CD14-positive monocyte (primary cell): Measurements from ENCODE around the gene NACC1. TPM values are rescaled to one million over a fixed set of nuclear protein-coding genes. Genes with fewer than 3 reads are reported as not detected.

ENCODE experiments used
- DNase-seq, 3 donors: peaks; one replicate each; pipeline ENCODE4 v3.0.0-alpha.2; 2011 to 2022
- H2AFZ ChIP-seq: 2 replicates; pipeline ENCODE4 v1.6.0; 2012; ENCODE audit warnings: mild to moderate bottlenecking, low read depth, low read length, inconsistent platforms; ENCODE audit not compliant: insufficient read depth, poor library complexity, severe bottlenecking
- H3K27ac ChIP-seq, 2 donors: 1 replicate in 1 of 2; 2 replicates in 1 of 2; pipeline ENCODE4 v1.5.1; 2012 to 2013; ENCODE audit warnings: low read length in 2 of 2, control low read depth in 1 of 2, inconsistent platforms in 1 of 2, low read depth in 1 of 2, mild to moderate bottlenecking in 1 of 2
- H3K27me3 ChIP-seq, 2 donors: one replicate each; pipeline versions ENCODE4 v1.6.0 to v1.6.1; 2011 to 2013; ENCODE audit warnings: low read length in 2 of 2; ENCODE audit not compliant: control insufficient read depth in 2 of 2, insufficient read depth in 2 of 2
- H3K36me3 ChIP-seq, 2 donors: replicated peaks in 1 of 2; 1 replicate in 1 of 2; 2 replicates in 1 of 2; pipeline versions ENCODE4 v1.5.1 to v1.6.1; 2012 to 2013; ENCODE audit warnings: low read length in 2 of 2, control low read depth in 1 of 2, inconsistent platforms in 1 of 2, mild to moderate bottlenecking in 1 of 2; ENCODE audit not compliant: insufficient read depth in 2 of 2, control insufficient read depth in 1 of 2
- H3K4me1 ChIP-seq, 2 donors: 1 replicate in 1 of 2; 2 replicates in 1 of 2; pipeline versions ENCODE4 v1.5.1 to v1.6.1; 2012 to 2013; ENCODE audit warnings: low read length in 2 of 2, control low read depth in 1 of 2, inconsistent platforms in 1 of 2, mild to moderate bottlenecking in 1 of 2, moderate library complexity in 1 of 2; ENCODE audit not compliant: insufficient read depth in 2 of 2, control insufficient read depth in 1 of 2
- H3K4me2 ChIP-seq: replicated peaks from 2 replicates; pipeline ENCODE3; 2012; ENCODE audit warnings: low read length, moderate library complexity, mild to moderate bottlenecking; ENCODE audit not compliant: poor library complexity, severe bottlenecking; ENCODE audit errors: extremely low read depth
- H3K4me3 ChIP-seq, 3 experiments: fragments of 200-600 bp in 1 of 3; sonication (generic) in 1 of 3; replicated peaks in 1 of 3; 1 replicate in 2 of 3; 2 replicates in 1 of 3; pipeline ENCODE4 v1.5.1; 2011 to 2013; ENCODE audit warnings: low read length in 3 of 3, mild to moderate bottlenecking in 3 of 3, control low read depth in 2 of 3, low read depth in 2 of 3, inconsistent platforms in 1 of 3, moderate library complexity in 1 of 3
- H3K79me2 ChIP-seq: 2 replicates; pipeline ENCODE4 v1.6.0; 2012; ENCODE audit warnings: mild to moderate bottlenecking, control low read depth, inconsistent platforms, low read length, moderate library complexity; ENCODE audit not compliant: insufficient read depth
- H3K9ac ChIP-seq: 2 replicates; pipeline ENCODE4 v1.6.0; 2017; ENCODE audit warnings: low read length, mild to moderate bottlenecking; ENCODE audit not compliant: insufficient read depth, poor library complexity, severe bottlenecking
- H3K9me3 ChIP-seq, 2 donors: replicated peaks in 1 of 2; 1 replicate in 1 of 2; 2 replicates in 1 of 2; pipeline versions ENCODE4 v1.5.1 to v1.6.1; 2012 to 2013; ENCODE audit warnings: low read length in 2 of 2, control low read depth in 1 of 2; ENCODE audit not compliant: control insufficient read depth in 1 of 2, insufficient read depth in 1 of 2
- H4K20me1 ChIP-seq: 2 replicates; pipeline ENCODE4 v1.6.0; 2012; ENCODE audit warnings: mild to moderate bottlenecking, low read length, control low read depth, moderate library complexity; ENCODE audit not compliant: insufficient read depth
- H3K27ac Mint-ChIP-seq, 7 donors: one replicate each; pipeline ENCODE4 v1.8.0; 2020; ENCODE audit warnings: mild to moderate bottlenecking in 7 of 7, mixed read lengths in 7 of 7, moderate library complexity in 6 of 7, inconsistent platforms in 2 of 7
- H3K27me3 Mint-ChIP-seq, 3 donors: one replicate each; pipeline ENCODE4 v1.8.0; 2021 to 2022; ENCODE audit warnings: low read depth in 3 of 3, mild to moderate bottlenecking in 3 of 3, mixed read lengths in 3 of 3, moderate library complexity in 3 of 3, inconsistent platforms in 1 of 3
- H3K36me3 Mint-ChIP-seq, 2 donors: one replicate each; pipeline ENCODE4 v1.8.0; 2020; ENCODE audit warnings: mixed read lengths in 2 of 2, inconsistent platforms in 1 of 2, mild to moderate bottlenecking in 1 of 2
- H3K4me1 Mint-ChIP-seq: one replicate; pipeline ENCODE4 v1.8.0; 2020; ENCODE audit warnings: mild to moderate bottlenecking, mixed read lengths
- H3K4me3 Mint-ChIP-seq, 2 donors: one replicate each; pipeline ENCODE4 v1.8.0; 2020; ENCODE audit warnings: mild to moderate bottlenecking in 2 of 2, mixed read lengths in 2 of 2, moderate library complexity in 1 of 2
- H3K9me3 Mint-ChIP-seq, 7 donors: one replicate each; pipeline ENCODE4 v1.8.0; 2020 to 2022; ENCODE audit warnings: mixed read lengths in 7 of 7, mild to moderate bottlenecking in 6 of 7, moderate library complexity in 6 of 7, inconsistent platforms in 2 of 7
- WGBS: methylation state at CpG from one replicate; pipeline ENCODE4 v1.1.5; 2013; ENCODE audit warnings: missing lambda C conversion rate; ENCODE audit not compliant: insufficient coverage; 5-methylcytosine and 5-hydroxymethylcytosine counted together
- intact Hi-C, 2 donors: fragments of 100-400 bp; cut with micrococcal nuclease; formaldehyde crosslinking; loops; one replicate each; pipeline versions ENCODE4 v1.15.0 to v1.15.1; 2023
- polyA plus RNA-seq, 3 donors: library from polyadenylated mRNA; depleted of rRNA in 1 of 3; unstranded in 2 of 3; stranded (reverse) in 1 of 3; fragments of 300-500 nt in 2 of 3; fragments of >200 nt in 1 of 3; fragmentation: Illumina TruSeq in 2 of 3; gene quantifications; 1 replicate in 2 of 3; 2 replicates in 1 of 3; pipeline ENCODE4 v1.2.3, GENCODE V29; 2012 to 2021
- TF ChIP-seq, protein P1 (sequence below): fragments of 200-600 bp; IDR thresholded peaks from one replicate; pipeline ENCODE4 v1.8.0; 2022; ENCODE audit warnings: antibody characterized with exemption, mild to moderate bottlenecking

Gene NACC1
- polyA plus RNA-seq, 3 donors = 1.1 to 20.1 (median 2.2) TPM

DNA sequence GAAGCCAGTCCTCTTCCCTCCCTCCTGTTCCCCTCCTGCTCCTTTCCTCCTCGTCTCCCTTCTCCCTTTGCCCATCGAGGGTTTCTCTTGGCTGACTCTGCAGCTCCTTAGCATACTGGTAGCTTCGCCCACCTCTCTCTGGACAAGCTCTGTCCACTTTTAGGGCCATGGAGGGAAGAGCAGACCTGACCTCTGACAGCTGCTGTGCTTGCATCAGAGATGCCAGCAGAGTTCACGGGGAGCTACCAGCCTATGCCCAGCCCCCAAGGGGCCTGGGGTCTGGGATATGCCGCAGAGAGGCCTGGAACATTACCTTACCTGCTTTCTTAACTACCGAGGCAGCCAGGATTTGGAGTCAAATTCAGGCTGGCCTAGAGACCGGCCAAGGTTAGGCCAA lies 35.1 kb upstream of the NACC1 start:
- H3K4me1 Mint-ChIP-seq = peaks cover 20% of the 10 kb centered on the region
- H3K36me3 Mint-ChIP-seq = peaks cover 2 to 3% of the 10 kb centered on the region in 2 donors
- intact Hi-C loops = no loop called here
- Histone ChIP-seq H3K4me1 (peaks cover 12 to 13% of the 10 kb centered on the region in 2 donors), H3K79me2 (no peaks in the 10 kb centered on the region), H3K4me3 (no peak overlapping the region), H3K27ac (no peak overlapping the region), H3K9ac (no peak overlapping the region), H4K20me1 (no peaks in the 10 kb centered on the region), H3K27me3 (no peaks in the 10 kb centered on the region), H2AFZ (no peak overlapping the region), H3K4me2 (no peak overlapping the region), H3K36me3 (no peaks in the 10 kb centered on the region), H3K9me3 (no peaks in the 10 kb centered on the region)
- DNase-seq = no peak
- TF ChIP-seq, protein P1, sequence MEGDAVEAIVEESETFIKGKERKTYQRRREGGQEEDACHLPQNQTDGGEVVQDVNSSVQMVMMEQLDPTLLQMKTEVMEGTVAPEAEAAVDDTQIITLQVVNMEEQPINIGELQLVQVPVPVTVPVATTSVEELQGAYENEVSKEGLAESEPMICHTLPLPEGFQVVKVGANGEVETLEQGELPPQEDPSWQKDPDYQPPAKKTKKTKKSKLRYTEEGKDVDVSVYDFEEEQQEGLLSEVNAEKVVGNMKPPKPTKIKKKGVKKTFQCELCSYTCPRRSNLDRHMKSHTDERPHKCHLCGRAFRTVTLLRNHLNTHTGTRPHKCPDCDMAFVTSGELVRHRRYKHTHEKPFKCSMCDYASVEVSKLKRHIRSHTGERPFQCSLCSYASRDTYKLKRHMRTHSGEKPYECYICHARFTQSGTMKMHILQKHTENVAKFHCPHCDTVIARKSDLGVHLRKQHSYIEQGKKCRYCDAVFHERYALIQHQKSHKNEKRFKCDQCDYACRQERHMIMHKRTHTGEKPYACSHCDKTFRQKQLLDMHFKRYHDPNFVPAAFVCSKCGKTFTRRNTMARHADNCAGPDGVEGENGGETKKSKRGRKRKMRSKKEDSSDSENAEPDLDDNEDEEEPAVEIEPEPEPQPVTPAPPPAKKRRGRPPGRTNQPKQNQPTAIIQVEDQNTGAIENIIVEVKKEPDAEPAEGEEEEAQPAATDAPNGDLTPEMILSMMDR = no peak
- no peaks in the 10 kb centered on the region for H3K9me3 Mint-ChIP-seq
- H3K27me3 Mint-ChIP-seq = peaks cover 2 to 5% (median 3%) of the 10 kb centered on the region in 3 donors
- WGBS = 80% methylated on average over 7 of the region's 7 CpGs
- H3K4me3 Mint-ChIP-seq = no peak overlapping the region
- peak overlapping the region in 1 of 7 donors; percentile 46 for H3K27ac Mint-ChIP-seq

DNA sequence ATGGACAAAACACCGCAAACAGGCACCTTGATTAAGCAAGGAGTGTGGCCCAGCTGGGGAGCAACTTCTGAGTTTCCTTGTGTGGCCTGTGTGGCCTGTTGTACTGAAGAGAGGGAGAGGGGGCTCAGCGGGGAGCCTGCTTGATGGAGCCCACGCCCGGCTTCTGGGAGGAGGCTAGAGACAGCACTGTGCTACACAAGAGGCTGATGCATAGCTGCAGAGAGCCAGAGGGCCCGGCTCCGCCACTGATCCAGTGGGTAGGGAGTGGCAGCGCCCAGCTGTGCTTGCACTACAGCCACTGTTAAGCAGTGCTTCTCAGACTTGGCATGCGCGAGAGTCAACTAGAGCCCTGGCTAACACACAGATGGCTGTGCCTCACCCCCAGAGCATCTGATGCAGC lies 34.4 kb upstream of the NACC1 start:
- DNase-seq = no peak
- TF ChIP-seq, protein P1 = no peak
- Mint-ChIP-seq H3K9me3 (no peaks in the 10 kb centered on the region), H3K27ac (no peak overlapping the region), H3K4me1 (peaks cover 22% of the 10 kb centered on the region), H3K36me3 (peaks cover 2 to 3% of the 10 kb centered on the region in 2 donors), H3K27me3 (peaks cover 3 to 5% (median 5%) of the 10 kb centered on the region in 3 donors), H3K4me3 (no peak overlapping the region)
- H3K79me2 ChIP-seq = no peaks in the 10 kb centered on the region
- no peak overlapping the region for H3K4me2 ChIP-seq
- no peaks in the 10 kb centered on the region for H4K20me1 ChIP-seq
- H3K36me3 ChIP-seq = no peaks in the 10 kb centered on the region
- 99% methylated on average over 8 of the region's 9 CpGs for WGBS
- no peaks in the 10 kb centered on the region for H3K9me3 ChIP-seq
- no peaks in the 10 kb centered on the region for H3K27me3 ChIP-seq
- peaks cover 11 to 12% of the 10 kb centered on the region in 2 donors for H3K4me1 ChIP-seq
- no peak overlapping the region for H3K27ac ChIP-seq
- intact Hi-C loops = no loop called here
- no peak overlapping the region for H3K4me3 ChIP-seq
- no peak overlapping the region for H3K9ac ChIP-seq
- no peak overlapping the region for H2AFZ ChIP-seq
